Endothelial cell of umbilical vein (primary cell): ENCODE results near the gene TAF4B. TPM values are rescaled to one million over a fixed set of nuclear protein-coding genes. Genes with fewer than 3 reads are reported as not detected.

Experiments
- BruUV-seq: library from RNA; stranded (reverse); fragments of 400-500 nt; replicated peaks from 2 replicates; lab custom pipeline; 2021; lab: Mats Ljungman, UMichigan
- CTCF ChIA-PET: fragments of 300-600, 350-600 bp; sonication (Branson Sonifier 250); formaldehyde crosslinking; loops from one replicate; lab custom pipeline; 2021; ENCODE audit warnings: antibody characterized with exemption, inconsistent platforms; lab: Charles Lee
- POLR2A ChIA-PET: fragments of 300-600, 350-600 bp; sonication (Branson Sonifier 250); formaldehyde crosslinking; loops from one replicate; lab custom pipeline; 2021; ENCODE audit warnings: antibody characterized with exemption, inconsistent platforms; lab: Charles Lee
- DNase-seq: peaks from one replicate; pipeline ENCODE4 v3.0.0-alpha.2; 2011; ENCODE audit warnings: low read depth, low spot score
- FAIRE-seq: peaks from 2 replicates; lab custom pipeline; 2011; peaks lifted over from hg19 to GRCh38; lab: Jason Lieb, UNC
- H2AFZ ChIP-seq: 2 replicates; pipeline ENCODE4 v1.6.0; 2012; ENCODE audit warnings: low read depth, low read length, control low read depth, inconsistent platforms
- H3K27ac ChIP-seq: 2 replicates; pipeline ENCODE4 v1.5.1; 2011; ENCODE audit warnings: low read depth, mild to moderate bottlenecking, control low read depth, low read length, moderate library complexity; ENCODE audit not compliant: insufficient read depth
- H3K27me3 ChIP-seq, 2 experiments: 2 replicates each; pipeline versions ENCODE4 v1.6.0 to v1.6.1; 2011; ENCODE audit warnings: low read length in 2 of 2, mixed read lengths in 1 of 2; ENCODE audit not compliant: control insufficient read depth in 2 of 2, insufficient read depth in 2 of 2
- H3K36me3 ChIP-seq, 2 experiments: 2 replicates in 1 of 2; 3 replicates in 1 of 2; pipeline ENCODE4 v1.5.1; 2011; ENCODE audit warnings: low read length in 2 of 2, mild to moderate bottlenecking in 1 of 2, moderate library complexity in 1 of 2; ENCODE audit not compliant: control insufficient read depth in 2 of 2, insufficient read depth in 2 of 2; ENCODE audit errors: extremely low read depth in 1 of 2
- H3K4me1 ChIP-seq: 3 replicates; pipeline ENCODE4 v1.5.1; 2011; ENCODE audit warnings: mild to moderate bottlenecking, low read length; ENCODE audit not compliant: control insufficient read depth, insufficient read depth; ENCODE audit errors: extremely low read depth
- H3K4me2 ChIP-seq: 2 replicates; pipeline ENCODE4 v1.6.1; 2011; ENCODE audit warnings: low read length, control low read depth, mixed read lengths; ENCODE audit not compliant: insufficient read depth
- H3K4me3 ChIP-seq, 3 experiments: fragments of 200-600 bp in 1 of 3; sonication (generic), shearing (Covaris generic) in 1 of 3; replicated peaks in 1 of 3; 2 replicates each; pipeline ENCODE4 v1.5.1; 2011 to 2016; ENCODE audit warnings: control low read depth in 3 of 3, low read length in 3 of 3, mild to moderate bottlenecking in 2 of 3, inconsistent platforms in 1 of 3, low read depth in 1 of 3, moderate library complexity in 1 of 3; ENCODE audit not compliant: insufficient read depth in 1 of 3
- H3K79me2 ChIP-seq: 2 replicates; pipeline ENCODE4 v1.6.0; 2012; ENCODE audit warnings: low read length, inconsistent platforms; ENCODE audit not compliant: control insufficient read depth, insufficient read depth
- H3K9ac ChIP-seq: replicated peaks from 2 replicates; pipeline ENCODE3; 2011; ENCODE audit warnings: low read length, control low read depth; ENCODE audit not compliant: insufficient read depth; ENCODE audit errors: extremely low read depth
- H3K9me1 ChIP-seq: replicated peaks from 3 replicates; pipeline ENCODE4 v1.6.0; 2011; ENCODE audit warnings: mild to moderate bottlenecking, low read length; ENCODE audit not compliant: control insufficient read depth, insufficient read depth; ENCODE audit errors: extremely low read depth
- H3K9me3 ChIP-seq: replicated peaks from 2 replicates; pipeline ENCODE4 v1.5.1; 2012; ENCODE audit warnings: low read length, inconsistent platforms; ENCODE audit not compliant: control insufficient read depth, insufficient read depth
- H4K20me1 ChIP-seq: replicated peaks from 2 replicates; pipeline ENCODE3; 2011; ENCODE audit warnings: mild to moderate bottlenecking, low read length; ENCODE audit not compliant: control insufficient read depth, insufficient read depth; ENCODE audit errors: extremely low read depth
- CTCF ChIP-seq, 2 donors: IDR thresholded peaks; 1 replicate in 1 of 2; 2 replicates in 1 of 2; pipeline ENCODE4 v1.5.1; 2011; ENCODE audit warnings: low read length in 2 of 2, mild to moderate bottlenecking in 2 of 2, moderate library complexity in 2 of 2, control low read depth in 1 of 2, inconsistent platforms in 1 of 2, low read depth in 1 of 2; ENCODE audit not compliant: insufficient read depth in 1 of 2; ENCODE audit errors: extremely low read depth in 1 of 2
- EZH2 ChIP-seq: IDR thresholded peaks from 2 replicates; pipeline ENCODE4 v1.6.1; 2012; ENCODE audit warnings: borderline replicate concordance, low read depth, mild to moderate bottlenecking, moderate library complexity, low read length, inconsistent platforms; ENCODE audit not compliant: severe bottlenecking
- FOS ChIP-seq: IDR thresholded peaks from 2 replicates; pipeline ENCODE4 v1.6.1; 2011; ENCODE audit warnings: mild to moderate bottlenecking, low read length, moderate library complexity, borderline replicate concordance; ENCODE audit not compliant: insufficient read depth
- dilution Hi-C: fragments of 300-500 bp; cut with MboI; formaldehyde crosslinking; loops from one replicate; pipeline ENCODE4 v1.15.0; 2019; ENCODE audit warnings: low sequenced_read_pairs; ENCODE audit not compliant: extremely low pct_ligation_motif_present
- intact Hi-C: fragments of 100-400 bp; cut with micrococcal nuclease; formaldehyde crosslinking; loops from one replicate; pipeline ENCODE4 v1.10.0; 2022
- polyA plus RNA-seq, 4 experiments: library from polyadenylated mRNA; depleted of rRNA in 3 of 4; stranded (reverse) in 3 of 4; unstranded in 1 of 4; fragments of >200 nt; gene quantifications; 2 replicates each; pipeline versions ENCODE4 v1.2.1 to v1.2.3, GENCODE V29; 2011 to 2012; ENCODE audit warnings: missing spikeins in 1 of 4
- total RNA-seq: library from RNA; stranded (reverse); gene quantifications from 2 replicates; pipeline ENCODE4 v1.2.3, GENCODE V29; 2021

TAF4B gene
- total and polyA plus RNA-seq, 2 donors (not counting 3 experiments of a cell fraction or from before 2014, with no cell fraction given) = 0.47 to 2.0 TPM

GRCh38 chr18:26434887-26435286, 208.6 kb downstream of the TAF4B start:
- dilution Hi-C loops = no loop called here

More at GRCh38 chr18:26434887-26435286, 208.6 kb downstream of the TAF4B start:
- Histone ChIP-seq H3K9me3 (no peaks in the 10 kb centered on the region), H3K79me2 (no peaks in the 10 kb centered on the region), H3K4me3 (no peak overlapping the region), H3K4me1 (no peaks in the 10 kb centered on the region), H3K27ac (no peak overlapping the region), H3K9ac (no peak overlapping the region), H3K9me1 (no peaks in the 10 kb centered on the region), H3K36me3 (no peaks in the 10 kb centered on the region), H3K27me3 (peaks cover 13 to 14% of the 10 kb centered on the region in 2 experiments), H3K4me2 (no peak overlapping the region), H2AFZ (no peak overlapping the region), H4K20me1 (no peaks in the 10 kb centered on the region)
- DNase-seq (no peak), FAIRE-seq (no peak)
- TF ChIP-seq EZH2 (no peak), FOS (no peak), CTCF (IDR thresholded peaks at IDR 0.05; ENCODE audit: extremely low read depth in 1 of 2, insufficient read depth in 1 of 2, low read depth in 1 of 2, low read length in 2 of 2) (no peak)
- CTCF ChIA-PET = no interaction called here
- intact Hi-C loops = no loop called here
- no TSS peak for BruUV-seq
- POLR2A ChIA-PET = no interaction called here
